GM21367 (cell line): ENCODE results near the gene ARHGAP6.

Experiments
- ATAC-seq: cut with Tn5 transposase; IDR thresholded peaks from one replicate; pipeline ENCODE4 v1.9.1; 2021; ENCODE audit not compliant: unreplicated experiment

ARHGAP6 gene

DNA sequence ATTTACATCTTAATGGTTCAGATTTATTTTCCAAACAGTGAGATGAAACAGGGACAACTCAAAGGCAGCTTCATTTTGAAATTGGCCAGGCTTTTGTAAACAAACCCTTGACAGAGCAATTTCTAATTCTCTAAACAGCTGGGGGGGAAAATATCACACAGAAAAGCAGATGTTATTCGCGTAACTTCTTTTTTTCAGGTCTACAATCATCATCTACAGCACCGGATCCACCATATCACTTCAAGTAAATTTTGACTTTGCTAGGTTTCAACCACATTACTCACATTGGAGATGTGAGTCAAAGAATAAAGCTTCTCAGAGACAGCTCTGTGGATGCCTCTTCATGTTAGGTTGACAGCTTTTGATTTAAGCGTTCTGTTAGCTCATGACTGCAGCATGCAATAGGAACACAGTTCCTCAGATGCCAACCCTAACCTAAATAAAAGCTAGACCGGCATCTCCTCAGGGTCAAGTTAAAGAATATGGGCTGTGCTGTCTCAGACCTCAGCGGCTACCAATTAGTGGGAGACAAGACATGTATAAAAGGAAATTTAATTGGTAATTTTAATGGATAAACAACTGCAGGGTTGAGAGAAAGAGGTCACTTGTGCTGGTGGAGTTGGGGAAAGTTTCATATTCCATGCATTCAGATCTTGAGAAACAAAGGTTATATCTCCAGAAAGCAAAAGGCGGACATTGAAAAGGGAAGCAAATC lies 345.8 kb downstream of the ARHGAP6 start:
- no peak for ATAC-seq

DNA sequence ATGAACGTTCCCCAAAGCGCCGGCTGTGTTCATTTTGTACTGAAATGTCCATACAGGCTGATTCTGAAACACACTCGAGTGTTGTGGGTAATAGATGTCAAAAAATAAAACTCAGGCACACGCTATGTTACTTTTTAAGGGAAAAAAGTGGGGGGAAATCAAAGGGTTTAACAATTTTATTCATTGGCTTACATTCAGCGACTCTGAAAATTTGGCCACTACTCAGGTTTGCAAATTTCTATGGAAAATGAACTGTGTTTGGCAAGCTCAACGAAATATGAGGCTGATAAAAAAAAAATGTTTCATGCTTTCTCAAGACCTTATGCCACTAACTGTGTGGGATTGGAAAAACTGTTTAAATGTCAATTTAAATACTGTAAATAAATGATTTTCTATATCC lies 354.0 kb downstream of the ARHGAP6 start:
- ATAC-seq, result no peak

DNA sequence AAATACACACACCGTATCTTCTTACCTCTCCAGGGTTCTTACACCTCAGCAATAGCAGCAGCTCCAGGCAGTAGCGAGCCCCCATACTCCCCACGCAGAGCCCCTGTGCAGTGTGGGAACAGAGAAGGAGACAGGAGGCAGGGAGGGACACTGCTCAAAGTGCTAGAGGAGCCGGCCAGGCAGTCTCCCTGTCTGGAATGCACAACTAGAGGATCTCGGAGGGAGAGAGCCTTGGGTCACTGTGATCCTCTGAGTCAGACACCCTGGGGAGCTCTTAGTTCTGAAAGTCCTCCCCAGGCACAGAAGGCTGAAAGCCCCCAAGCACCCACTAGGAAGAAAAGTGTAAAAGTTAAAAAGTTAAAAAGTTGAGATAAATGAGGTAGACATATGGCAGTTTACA lies 356.5 kb downstream of the ARHGAP6 start:
- ATAC-seq, result no peak

DNA sequence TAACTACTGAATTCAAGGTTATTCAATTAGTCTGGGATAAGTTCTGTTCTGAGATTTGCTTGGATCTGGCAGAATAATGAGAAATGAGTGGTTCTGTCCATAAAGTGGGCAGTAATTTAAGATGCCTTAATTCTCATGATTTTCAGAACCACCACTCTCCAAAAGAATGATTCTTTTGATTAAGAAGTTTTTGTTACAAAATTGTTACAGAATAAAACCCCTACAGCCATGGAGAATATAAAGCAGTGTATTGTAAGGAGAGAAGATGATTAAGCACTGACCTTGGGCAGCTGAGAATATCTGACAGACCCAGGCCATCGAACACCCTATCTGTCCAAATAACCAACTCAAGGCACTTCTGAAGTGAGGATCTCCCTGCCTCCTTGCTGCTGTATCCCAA lies 360.1 kb downstream of the ARHGAP6 start:
- no peak for ATAC-seq

DNA sequence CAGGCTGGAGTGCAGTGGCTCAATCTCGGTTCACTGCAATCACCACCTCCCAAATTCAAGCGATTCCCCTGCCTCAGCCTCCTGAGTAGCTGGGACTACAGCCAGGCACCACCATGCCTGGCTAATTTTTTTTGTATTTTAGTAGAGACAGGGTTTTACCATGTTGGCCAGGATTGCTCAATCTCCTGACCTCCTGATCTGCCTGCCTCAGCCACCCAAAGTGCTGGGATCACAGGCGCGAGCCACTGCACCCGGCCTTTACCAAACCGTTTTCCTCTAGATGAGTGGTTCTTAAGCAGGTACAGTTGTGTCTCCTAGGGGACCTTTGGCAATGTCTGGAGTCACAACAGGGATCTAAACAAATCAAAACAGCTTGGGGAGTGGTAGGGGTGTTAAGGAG lies 360.9 kb downstream of the ARHGAP6 start:
- ATAC-seq, result no peak

DNA sequence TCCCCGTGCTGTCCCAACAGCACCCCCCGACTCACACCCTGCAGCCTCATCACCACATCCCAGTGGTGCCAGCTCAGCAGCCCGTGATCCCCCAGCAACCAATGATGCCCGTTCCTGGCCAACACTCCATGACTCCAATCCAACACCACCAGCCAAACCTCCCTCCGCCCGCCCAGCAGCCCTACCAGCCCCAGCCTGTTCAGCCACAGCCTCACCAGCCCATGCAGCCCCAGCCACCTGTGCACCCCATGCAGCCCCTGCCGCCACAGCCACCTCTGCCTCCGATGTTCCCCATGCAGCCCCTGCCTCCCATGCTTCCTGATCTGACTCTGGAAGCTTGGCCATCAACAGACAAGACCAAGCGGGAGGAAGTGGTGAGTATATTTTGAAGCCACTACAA lies 367.1 kb downstream of the ARHGAP6 start:
- ATAC-seq, result no peak

DNA sequence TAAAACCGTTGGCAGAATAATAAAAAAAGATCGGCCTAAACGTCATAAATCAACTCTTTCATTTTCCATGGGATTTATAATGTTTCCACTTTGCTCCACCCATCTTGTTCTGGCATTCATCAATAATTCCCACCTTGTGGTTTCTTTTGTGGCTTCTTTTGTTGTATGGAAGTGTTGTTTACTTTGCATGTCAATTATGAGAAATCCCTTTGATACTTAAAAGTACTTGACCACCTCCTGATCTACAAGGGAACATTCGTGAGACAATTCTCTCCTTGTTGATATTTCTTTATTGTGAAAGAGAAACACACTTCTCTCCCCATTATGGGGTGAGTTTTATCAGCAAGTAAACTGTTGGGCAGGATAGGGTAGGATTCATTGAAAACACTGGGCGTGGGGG lies 369.7 kb downstream of the ARHGAP6 start:
- no peak for ATAC-seq

DNA sequence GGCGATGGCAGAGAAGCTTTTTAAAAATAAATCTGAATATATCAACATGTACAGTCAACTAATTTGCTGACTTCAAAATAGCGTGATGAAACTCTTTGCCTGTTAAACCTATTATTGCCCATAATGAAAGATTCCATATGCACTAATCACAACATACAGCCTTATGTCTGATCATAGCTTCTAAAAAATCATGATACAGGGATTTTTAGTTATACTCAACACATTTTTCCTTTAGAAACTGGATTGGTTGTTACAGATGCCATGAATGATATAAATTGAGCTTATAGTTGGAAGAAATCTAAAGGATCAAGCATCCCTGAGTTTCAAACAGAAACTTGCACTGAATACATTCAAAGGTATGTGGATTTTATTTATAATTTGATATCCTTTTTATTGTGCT lies 372.6 kb downstream of the ARHGAP6 start, which contains the start of gene AMELX:
AMELX (plus strand) TSS at position 301 of the 400 bp plus-strand sequence. CDS start 1,376 bp downstream, outside the sequence.
- ATAC-seq, result no peak

DNA sequence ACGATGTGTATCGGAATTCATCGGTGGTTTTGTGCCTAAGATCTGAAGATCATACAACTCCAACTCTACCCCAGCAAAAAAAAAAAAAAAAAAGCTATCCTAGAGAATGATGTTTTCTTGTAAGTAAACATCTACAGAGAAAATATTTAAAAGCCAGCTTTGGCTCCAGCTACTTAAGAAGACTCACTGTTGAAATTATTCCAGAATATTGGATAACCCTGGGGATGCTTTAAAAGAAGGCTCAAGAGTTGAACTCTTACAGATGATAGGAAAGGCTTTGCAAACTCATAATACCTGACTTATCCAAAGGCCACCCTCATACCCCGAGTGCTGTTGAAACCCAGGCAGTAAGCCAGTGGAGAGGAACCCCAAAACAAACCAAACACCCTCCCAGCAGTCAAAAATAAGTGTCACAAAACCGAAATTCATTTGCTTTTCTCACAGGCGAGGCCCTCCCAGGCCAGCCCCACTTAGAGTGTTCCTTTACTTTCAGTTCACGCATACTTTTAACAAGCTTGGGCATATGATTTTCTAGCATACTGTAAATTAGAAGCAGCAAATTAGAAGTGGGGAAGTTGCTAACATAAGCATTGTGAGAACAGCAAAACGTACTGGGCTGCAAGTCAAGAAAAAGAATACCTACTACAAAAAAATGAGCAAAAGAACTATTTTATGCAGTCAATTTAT lies 375.2 kb downstream of the ARHGAP6 start:
- ATAC-seq, result no peak

DNA sequence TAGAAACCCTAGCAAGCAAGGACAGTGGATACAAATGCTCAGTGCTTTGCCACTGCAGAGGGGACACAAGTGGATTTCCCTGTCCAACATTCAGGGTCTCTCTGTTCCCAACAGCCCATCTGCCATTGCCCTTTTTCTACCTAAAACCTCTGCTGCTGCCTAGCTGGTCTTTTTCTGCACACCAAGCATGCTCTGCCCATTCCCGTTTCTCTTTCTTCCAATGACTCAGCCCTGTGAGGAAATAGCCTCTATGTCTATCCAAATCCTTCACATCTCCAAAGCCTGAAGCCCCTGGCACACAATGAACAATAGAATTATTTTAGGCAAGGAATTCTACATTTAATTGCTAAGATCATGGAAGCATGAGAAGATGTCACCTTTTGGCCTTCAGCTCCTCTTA lies 378.2 kb downstream of the ARHGAP6 start:
- ATAC-seq, result no peak

DNA sequence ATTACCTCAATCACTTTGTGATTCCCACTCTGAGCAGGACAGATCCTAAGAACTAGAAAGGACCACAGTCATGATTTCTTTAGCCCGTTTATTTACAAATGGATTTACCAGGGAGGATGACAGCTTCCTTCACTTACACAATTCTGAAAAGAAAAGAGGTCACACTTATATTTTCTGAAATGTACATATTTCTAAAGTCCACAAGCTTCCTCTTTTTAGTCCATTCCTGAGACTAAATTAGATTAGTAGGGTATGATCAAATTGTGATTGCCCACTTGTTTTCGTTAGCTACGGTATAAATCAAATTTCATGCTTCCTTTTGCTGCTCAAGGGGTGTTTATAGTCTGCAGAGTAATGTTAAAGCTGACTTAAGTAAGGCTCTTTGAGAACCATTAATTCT lies 380.1 kb downstream of the ARHGAP6 start:
- ATAC-seq, result no peak

DNA sequence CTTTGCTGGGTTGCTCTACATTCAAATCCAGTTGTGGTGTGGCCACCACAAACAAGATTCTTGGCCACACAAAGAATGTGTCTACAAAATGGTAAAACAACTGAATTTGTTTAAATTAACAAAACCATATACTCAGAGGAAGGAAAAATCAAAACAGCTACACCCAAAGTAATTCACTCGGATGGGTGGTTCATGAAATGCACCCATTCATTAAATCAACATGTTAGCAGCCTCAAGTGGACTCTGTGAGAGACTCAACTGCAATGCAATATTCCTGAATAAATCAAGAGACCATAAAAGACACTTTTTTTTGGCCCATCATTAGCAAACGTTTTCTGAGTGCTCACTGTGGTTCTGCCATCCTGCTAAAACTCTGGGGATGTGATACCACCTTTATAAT lies 383.7 kb downstream of the ARHGAP6 start:
- no peak for ATAC-seq

DNA sequence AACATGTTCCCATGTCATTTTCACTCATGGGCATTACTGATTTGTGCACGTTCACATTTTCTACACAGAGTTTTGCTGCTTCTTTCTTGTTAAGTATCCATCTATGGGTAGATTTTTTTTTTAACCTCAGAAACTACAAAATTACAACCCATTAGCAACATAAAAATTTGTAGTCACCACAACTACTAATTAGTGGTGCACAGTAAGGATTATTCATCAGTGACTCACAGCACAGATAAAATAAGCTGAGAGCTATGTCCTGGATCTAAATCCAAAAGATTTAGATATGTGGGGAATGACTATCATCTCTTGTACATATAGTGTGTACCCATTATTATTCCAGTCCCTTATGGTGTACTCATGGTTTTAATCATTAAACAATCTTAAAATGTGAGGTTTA lies 392.2 kb downstream of the ARHGAP6 start:
- no peak for ATAC-seq

DNA sequence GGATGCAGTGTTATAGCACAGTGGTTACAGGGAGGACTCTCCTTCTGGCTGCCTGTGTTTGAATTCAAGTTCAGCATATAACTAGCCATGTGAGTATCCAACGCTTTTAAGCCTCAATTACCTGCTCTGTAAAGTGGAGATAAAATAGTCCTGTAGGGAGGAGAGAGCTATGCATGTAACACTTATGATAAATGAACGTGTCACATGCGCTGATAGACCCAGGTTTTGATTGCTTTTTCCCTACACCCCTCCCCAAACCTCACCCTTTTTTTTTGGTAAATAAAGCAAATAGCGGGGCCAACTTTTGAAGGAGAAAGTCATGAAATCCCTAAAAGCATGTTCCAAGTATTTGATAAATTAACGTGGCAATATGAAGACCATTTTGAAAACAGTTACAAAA lies 392.9 kb downstream of the ARHGAP6 start:
- no peak for ATAC-seq

DNA sequence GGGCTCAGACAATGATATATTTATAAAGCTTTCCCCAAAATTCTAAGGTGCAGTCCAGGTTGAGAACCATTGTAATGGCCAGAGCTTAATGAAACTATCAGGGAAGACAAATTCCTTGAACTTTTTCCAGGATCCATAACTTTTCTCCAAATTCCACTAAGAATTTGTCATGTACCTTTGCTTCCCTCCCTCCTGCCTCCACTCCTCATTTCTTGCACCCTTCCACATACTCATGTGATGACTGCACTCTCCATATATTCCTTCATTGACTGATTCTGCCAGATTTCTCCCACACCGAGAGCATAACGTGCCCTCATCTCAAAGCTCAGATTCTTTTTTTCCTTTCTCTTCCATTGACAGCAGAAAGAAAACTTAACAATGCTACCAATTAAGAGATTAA lies 393.4 kb downstream of the ARHGAP6 start:
- no peak for ATAC-seq

DNA sequence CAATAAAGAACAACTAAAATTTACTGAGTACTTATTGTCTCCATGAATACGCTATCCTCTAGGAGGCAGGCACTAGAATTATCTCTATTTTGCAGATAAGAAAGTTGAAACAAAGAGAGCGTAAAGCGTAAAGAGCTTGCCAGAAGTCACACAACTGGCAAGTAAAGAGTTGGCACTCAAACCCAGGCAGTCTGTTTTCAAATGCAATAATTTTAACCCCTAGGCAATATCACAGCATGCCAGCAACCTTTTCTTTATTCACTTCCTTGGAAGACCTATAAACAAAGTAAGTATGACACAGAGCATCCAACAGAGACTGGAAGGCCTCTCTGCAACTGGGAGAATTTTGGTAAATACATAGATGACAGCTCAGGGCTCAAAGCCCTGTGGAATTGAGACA lies 395.7 kb downstream of the ARHGAP6 start:
- ATAC-seq, result no peak

DNA sequence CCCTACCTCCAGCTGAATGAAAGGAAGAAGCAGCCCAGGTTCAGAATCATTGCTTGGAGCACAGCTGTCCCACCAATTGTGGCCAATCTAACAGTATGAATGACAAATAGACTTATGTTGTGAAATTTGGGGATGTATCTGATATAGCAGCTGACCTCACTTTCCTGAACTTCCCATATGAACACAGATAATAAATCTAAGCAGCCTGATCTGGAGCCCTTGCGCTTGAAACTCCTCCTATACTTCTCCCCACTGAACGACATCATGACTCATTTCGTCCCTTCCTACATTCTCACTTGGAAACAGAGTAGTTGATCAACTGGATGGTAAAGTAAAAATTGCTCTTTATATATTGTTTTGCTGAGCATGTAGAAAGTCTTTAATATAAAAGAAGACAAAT lies 396.7 kb downstream of the ARHGAP6 start:
- ATAC-seq, result no peak

DNA sequence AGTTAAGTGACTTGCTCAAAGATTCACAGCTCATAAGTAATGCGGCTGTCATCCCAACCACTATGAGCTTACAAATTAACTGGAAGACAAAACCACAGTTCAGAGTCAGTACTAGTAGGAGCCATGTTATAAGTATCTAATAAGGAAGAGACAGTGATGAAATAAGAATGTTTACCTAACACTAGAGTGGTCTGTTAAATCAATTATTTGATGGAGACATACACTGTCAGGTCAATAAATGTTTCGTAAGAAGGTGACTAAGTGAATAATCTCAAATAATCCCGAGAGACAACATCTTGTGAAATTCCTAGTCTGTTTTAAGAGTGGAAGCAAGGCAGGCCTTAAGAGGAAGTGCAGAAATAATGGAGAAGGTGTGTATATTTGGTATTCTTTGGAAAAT lies 398.3 kb downstream of the ARHGAP6 start:
- ATAC-seq, result no peak

DNA sequence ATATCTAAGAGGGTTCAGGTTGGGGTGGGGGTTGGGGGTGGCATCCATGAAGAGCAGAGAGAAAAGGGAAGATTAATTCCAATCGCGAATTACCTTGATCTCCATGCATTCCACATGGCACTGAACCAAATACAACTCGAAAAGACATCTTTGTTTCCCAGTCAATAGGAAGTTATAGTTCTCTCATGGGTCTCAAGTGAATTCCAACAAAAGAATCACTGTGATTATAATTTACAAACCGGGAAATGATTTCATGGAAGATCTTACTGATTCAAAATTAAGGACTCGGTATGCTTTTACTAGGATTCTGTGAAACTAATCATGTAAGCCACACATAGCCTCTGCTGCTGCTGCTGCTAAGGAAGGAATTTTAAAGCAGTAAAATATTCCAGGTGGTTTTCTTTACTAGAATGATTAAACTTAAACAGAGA lies 399.1 kb downstream of the ARHGAP6 start:
- ATAC-seq, result no peak

DNA sequence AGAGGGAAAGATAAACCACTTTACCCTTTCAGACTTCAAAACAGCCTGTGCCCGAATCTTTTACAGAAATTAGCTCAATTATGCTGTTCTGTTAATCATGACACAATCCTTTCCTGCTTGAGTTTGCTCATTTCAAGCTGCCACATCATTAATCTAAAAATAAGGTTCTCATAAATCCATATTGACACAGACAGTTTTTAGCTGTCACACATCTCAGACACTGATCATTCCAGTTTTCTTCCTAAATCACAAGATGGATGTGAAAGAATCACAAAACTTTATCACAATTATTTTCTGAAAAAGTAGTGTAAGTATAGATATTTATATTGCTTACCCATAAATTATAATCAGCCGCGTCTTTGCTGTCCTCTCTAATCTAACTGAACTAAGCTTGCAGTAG lies 400.4 kb downstream of the ARHGAP6 start:
- no peak for ATAC-seq

DNA sequence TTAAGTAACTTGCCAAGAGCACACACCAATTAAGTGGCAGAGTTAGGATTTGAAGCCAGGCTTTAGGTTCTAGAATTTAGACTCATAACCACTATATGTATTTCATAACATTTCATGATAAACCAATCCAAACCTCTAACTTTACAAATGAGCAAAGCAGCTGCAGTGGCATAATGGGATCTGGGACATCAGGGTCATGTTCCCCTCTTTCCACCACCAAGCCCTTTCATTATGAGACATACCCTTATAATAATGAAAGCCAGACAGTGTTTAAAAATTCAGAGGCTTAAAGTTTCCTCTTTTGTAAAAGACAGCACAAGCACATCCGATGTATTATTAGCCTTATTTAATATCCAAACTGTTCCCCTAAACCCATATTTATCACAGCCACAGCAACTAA lies 400.8 kb downstream of the ARHGAP6 start:
- ATAC-seq, result no peak

DNA sequence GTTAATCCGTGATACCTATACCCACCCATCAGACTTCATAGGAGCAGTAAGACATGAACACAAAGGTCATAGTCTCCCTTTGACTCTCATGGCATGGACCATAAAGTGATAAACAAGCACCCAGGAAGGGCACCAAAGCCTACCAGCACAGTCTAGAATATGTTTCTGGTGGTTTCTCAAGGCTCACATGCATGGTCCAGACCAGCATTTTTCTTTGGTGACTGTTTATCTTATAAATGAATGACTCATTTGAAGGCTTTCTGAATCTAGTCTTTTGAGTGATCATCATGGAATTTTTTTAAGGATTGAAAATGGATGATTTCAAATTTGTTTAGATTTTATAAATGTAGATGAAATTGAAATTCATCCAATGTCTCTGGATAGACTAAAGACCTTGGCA lies 404.5 kb downstream of the ARHGAP6 start:
- ATAC-seq, result no peak

DNA sequence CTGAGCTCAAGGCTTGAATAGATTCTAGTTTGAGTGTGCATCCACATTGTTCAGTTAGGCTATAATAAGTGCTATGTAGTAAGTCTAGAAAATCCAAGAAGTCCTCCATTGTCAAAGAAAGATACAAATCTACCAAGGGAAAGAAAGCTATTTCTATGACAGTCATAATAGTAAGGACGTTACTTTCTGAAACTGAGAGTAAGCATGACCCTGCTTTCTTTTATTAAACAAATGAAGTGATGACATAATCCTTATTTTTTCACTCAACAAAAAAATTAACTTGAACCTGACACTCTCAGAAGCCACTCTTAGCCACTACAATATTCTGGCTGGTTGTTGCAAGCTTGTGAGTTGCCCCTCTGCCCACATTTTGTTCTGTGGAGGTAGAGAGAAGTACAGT lies 406.3 kb downstream of the ARHGAP6 start:
- no peak for ATAC-seq
